Keratinocyte (primary cell): ENCODE results near the gene MTHFD2L. TPM values are rescaled to one million over a fixed set of nuclear protein-coding genes. Genes with fewer than 3 reads are reported as not detected.

Experiments used
- DNase-seq: peaks from one replicate; pipeline ENCODE4 v3.0.0-alpha.2; 2011; ENCODE audit warnings: low read depth, missing footprints, low spot score
- FAIRE-seq: peaks from 2 replicates; lab custom pipeline; 2011; peaks lifted over from hg19 to GRCh38; lab: Jason Lieb, UNC
- H2AFZ ChIP-seq: 2 replicates; pipeline ENCODE4 v1.6.0; 2012; ENCODE audit warnings: low read length, control low read depth, inconsistent platforms; ENCODE audit not compliant: control insufficient read depth
- H3K27ac ChIP-seq: 2 replicates; pipeline ENCODE4 v1.5.1; 2011; ENCODE audit warnings: low read length; ENCODE audit not compliant: control insufficient read depth, insufficient read depth
- H3K27me3 ChIP-seq: 3 replicates; pipeline ENCODE4 v1.6.0; 2011; ENCODE audit warnings: low read length; ENCODE audit not compliant: control insufficient read depth, insufficient read depth; ENCODE audit errors: extremely low read depth
- H3K36me3 ChIP-seq, 2 experiments: 2 replicates in 1 of 2; 3 replicates in 1 of 2; pipeline ENCODE4 v1.5.1; 2011; ENCODE audit warnings: low read length in 2 of 2, mild to moderate bottlenecking in 1 of 2; ENCODE audit not compliant: control insufficient read depth in 2 of 2, insufficient read depth in 2 of 2; ENCODE audit errors: extremely low read depth in 1 of 2
- H3K4me1 ChIP-seq: 3 replicates; pipeline ENCODE4 v1.5.1; 2011; ENCODE audit warnings: low read length; ENCODE audit not compliant: control insufficient read depth, insufficient read depth; ENCODE audit errors: extremely low read depth
- H3K4me2 ChIP-seq: 3 replicates; pipeline ENCODE4 v1.6.0; 2011; ENCODE audit warnings: low read depth, low read length; ENCODE audit not compliant: control insufficient read depth, insufficient read depth; ENCODE audit errors: extremely low read depth
- H3K4me3 ChIP-seq, 3 experiments: fragments of 200-600 bp in 1 of 3; sonication (generic) in 1 of 3; 2 replicates in 2 of 3; 3 replicates in 1 of 3; pipeline ENCODE4 v1.5.1; 2011 to 2016; ENCODE audit warnings: low read length in 3 of 3, mild to moderate bottlenecking in 3 of 3, control low read depth in 2 of 3, inconsistent platforms in 1 of 3, low read depth in 1 of 3, mixed read lengths in 1 of 3, mixed run types in 1 of 3, moderate library complexity in 1 of 3; ENCODE audit not compliant: control insufficient read depth in 2 of 3, insufficient read depth in 2 of 3; ENCODE audit errors: extremely low read depth in 1 of 3
- H3K79me2 ChIP-seq: 2 replicates; pipeline ENCODE4 v1.6.0; 2012; ENCODE audit warnings: low read length; ENCODE audit not compliant: control insufficient read depth, insufficient read depth
- H3K9ac ChIP-seq: 3 replicates; pipeline ENCODE4 v1.6.0; 2011; ENCODE audit warnings: low read length; ENCODE audit not compliant: control insufficient read depth, insufficient read depth; ENCODE audit errors: extremely low read depth
- H3K9me1 ChIP-seq: 3 replicates; pipeline ENCODE4 v1.6.0; 2011; ENCODE audit warnings: low read length; ENCODE audit not compliant: control insufficient read depth, insufficient read depth; ENCODE audit errors: extremely low read depth
- H3K9me3 ChIP-seq: 2 replicates; pipeline ENCODE4 v1.5.1; 2012; ENCODE audit warnings: low read depth, low read length; ENCODE audit not compliant: control insufficient read depth
- H4K20me1 ChIP-seq: 3 replicates; pipeline ENCODE4 v1.6.0; 2011; ENCODE audit warnings: low read length; ENCODE audit not compliant: control insufficient read depth, insufficient read depth; ENCODE audit errors: extremely low read depth
- EZH2 ChIP-seq: IDR thresholded peaks from one replicate; pipeline ENCODE4 v1.6.1; 2012; ENCODE audit warnings: inconsistent platforms, mild to moderate bottlenecking, low read length, moderate library complexity
- dilution Hi-C: fragments of 300-500 bp; cut with MboI; formaldehyde crosslinking; loops from one replicate; pipeline ENCODE4 v1.7.0; 2020; ENCODE audit warnings: low sequenced_read_pairs; ENCODE audit not compliant: extremely low pct_ligation_motif_present
- polyA plus RNA-seq, 5 experiments: library from polyadenylated mRNA; depleted of rRNA in 3 of 5; stranded (reverse) in 3 of 5; stranded (forward) in 1 of 5; unstranded in 1 of 5; fragments of >200 nt; gene quantifications; 1 replicate in 1 of 5; 2 replicates in 3 of 5; 3 replicates in 1 of 5; pipeline versions ENCODE4 v1.2.1 to v1.2.3, GENCODE V29; 2011 to 2012; ENCODE audit warnings: missing spikeins in 2 of 5, low read depth in 1 of 5, low replicate concordance in 1 of 5
- TF ChIP-seq, protein P1 (sequence below), 3 experiments: IDR thresholded peaks in 1 of 3; conservative IDR thresholded peaks in 1 of 3; optimal IDR thresholded peaks in 1 of 3; 2 replicates in 2 of 3; 3 replicates in 1 of 3; pipeline versions ENCODE3 to v1.5.1; 2011; ENCODE audit warnings: low read length in 3 of 3, mild to moderate bottlenecking in 3 of 3, moderate library complexity in 2 of 3, control low read depth in 1 of 3, inconsistent platforms in 1 of 3; ENCODE audit not compliant: insufficient read depth in 2 of 3; ENCODE audit errors: extremely low read depth in 1 of 3

The MTHFD2L gene
- polyA plus RNA-seq, 1 donor (not counting 4 experiments of a cell fraction or from before 2014, with no cell fraction given) = 30.4 TPM

DNA sequence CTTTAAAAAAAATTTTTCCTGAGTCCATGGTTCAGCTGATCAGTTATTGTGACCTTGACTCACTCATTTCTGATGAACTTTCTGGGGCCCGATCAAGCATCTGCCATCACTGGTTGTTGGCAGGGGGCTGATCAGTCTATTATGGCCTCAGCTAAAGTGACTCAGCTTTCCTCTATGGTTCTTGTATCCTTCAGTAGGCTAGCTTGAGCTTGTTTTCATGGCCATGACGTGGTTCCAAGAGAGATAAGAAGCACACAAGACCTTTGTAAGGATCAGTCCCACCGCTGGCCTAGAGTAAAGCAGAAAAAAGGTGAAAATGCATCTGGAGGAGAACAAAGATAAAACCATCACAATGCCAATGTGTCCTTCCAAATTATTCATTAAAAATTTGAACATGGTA is 120.6 kb downstream of the MTHFD2L start:
- DNase-seq = peak; percentile 25
- Histone ChIP-seq H3K36me3 (no peaks in the 10 kb centered on the region), H3K27me3 (no peaks in the 10 kb centered on the region), H3K9me1 (no peaks in the 10 kb centered on the region), H4K20me1 (no peaks in the 10 kb centered on the region), H3K4me1 (peaks cover 24% of the 10 kb centered on the region), H3K79me2 (no peaks in the 10 kb centered on the region), H3K9me3 (no peaks in the 10 kb centered on the region), H3K4me2 (no peak overlapping the region), H3K4me3 (no peak overlapping the region), H2AFZ (no peak overlapping the region), H3K9ac (no peak overlapping the region), H3K27ac (no peak overlapping the region)
- no peak for TF ChIP-seq EZH2
- TF ChIP-seq, protein P1, sequence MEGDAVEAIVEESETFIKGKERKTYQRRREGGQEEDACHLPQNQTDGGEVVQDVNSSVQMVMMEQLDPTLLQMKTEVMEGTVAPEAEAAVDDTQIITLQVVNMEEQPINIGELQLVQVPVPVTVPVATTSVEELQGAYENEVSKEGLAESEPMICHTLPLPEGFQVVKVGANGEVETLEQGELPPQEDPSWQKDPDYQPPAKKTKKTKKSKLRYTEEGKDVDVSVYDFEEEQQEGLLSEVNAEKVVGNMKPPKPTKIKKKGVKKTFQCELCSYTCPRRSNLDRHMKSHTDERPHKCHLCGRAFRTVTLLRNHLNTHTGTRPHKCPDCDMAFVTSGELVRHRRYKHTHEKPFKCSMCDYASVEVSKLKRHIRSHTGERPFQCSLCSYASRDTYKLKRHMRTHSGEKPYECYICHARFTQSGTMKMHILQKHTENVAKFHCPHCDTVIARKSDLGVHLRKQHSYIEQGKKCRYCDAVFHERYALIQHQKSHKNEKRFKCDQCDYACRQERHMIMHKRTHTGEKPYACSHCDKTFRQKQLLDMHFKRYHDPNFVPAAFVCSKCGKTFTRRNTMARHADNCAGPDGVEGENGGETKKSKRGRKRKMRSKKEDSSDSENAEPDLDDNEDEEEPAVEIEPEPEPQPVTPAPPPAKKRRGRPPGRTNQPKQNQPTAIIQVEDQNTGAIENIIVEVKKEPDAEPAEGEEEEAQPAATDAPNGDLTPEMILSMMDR (optimal IDR thresholded peaks at IDR 0.05 in 1 of 3, IDR thresholded peaks at IDR 0.05 in 1 of 3, conservative IDR thresholded peaks at IDR 0.05 in 1 of 3; ENCODE audit: extremely low read depth in 1 of 3, insufficient read depth in 2 of 3, low read length in 3 of 3) = no peak
- dilution Hi-C loops = no loop called here
- FAIRE-seq = peak; percentile 32

DNA sequence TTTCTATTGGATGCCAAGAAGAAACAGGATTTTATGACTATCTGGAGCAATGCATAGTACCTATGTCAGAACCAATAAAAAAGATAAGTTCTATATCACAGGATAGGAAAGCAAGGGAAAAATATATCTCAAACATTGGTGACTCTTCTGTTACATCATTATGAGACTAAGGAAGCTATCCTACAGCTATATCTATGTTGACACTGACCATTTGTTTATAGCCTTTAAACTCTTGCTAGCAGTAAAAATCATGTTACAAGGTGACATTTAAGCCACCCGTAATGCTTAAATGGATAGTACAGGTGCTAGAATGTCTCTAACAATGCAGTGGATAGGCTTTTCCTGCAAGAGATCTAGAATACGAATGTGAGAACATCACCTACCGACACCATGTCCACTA is 121.8 kb downstream of the MTHFD2L start:
- FAIRE-seq = no peak
- Histone ChIP-seq H3K9ac (no peak overlapping the region), H3K4me2 (no peak overlapping the region), H3K27me3 (no peaks in the 10 kb centered on the region), H3K27ac (no peak overlapping the region), H3K9me3 (no peaks in the 10 kb centered on the region), H3K4me1 (peaks cover 31% of the 10 kb centered on the region), H3K4me3 (no peak overlapping the region), H4K20me1 (no peaks in the 10 kb centered on the region), H2AFZ (no peak overlapping the region), H3K36me3 (no peaks in the 10 kb centered on the region), H3K79me2 (no peaks in the 10 kb centered on the region), H3K9me1 (no peaks in the 10 kb centered on the region)
- dilution Hi-C loops = no loop called here
- TF ChIP-seq EZH2 = no peak
- TF ChIP-seq, protein P1 (optimal IDR thresholded peaks at IDR 0.05 in 1 of 3, IDR thresholded peaks at IDR 0.05 in 1 of 3, conservative IDR thresholded peaks at IDR 0.05 in 1 of 3; ENCODE audit: extremely low read depth in 1 of 3, insufficient read depth in 2 of 3, low read length in 3 of 3) = no peak
- no peak for DNase-seq
